NCI-H1930 (cell line): ENCODE data around the gene PSAP.

Experiments used
- DNase-seq, 2 experiments: peaks; one replicate each; lab custom pipeline; 2025; lab: John Stamatoyannopoulos, UW

Gene PSAP

GRCh38 chr10:71844695-71845094 lies 6.4 kb downstream of the PSAP start:
- DNase-seq = no peak

DNA sequence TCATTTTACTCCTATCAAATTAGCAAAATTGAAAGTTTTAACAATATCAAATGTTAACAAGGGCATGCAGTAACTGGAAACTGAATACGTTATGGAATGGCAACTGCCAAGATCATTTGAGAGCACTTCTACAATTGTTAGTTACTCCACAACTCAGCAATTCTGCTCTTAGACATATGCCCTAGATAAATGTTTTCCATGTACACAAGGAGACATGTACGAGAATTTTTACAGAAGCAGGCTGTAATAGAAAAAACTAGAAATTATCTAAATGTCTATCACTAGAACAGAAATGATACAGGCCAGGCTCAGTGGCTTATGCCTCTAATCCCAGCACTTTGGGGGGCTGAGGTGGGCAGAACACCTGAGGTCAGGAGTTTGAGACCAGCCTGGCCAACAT lies 7.0 kb downstream of the PSAP start:
- DNase-seq = no peak

DNA sequence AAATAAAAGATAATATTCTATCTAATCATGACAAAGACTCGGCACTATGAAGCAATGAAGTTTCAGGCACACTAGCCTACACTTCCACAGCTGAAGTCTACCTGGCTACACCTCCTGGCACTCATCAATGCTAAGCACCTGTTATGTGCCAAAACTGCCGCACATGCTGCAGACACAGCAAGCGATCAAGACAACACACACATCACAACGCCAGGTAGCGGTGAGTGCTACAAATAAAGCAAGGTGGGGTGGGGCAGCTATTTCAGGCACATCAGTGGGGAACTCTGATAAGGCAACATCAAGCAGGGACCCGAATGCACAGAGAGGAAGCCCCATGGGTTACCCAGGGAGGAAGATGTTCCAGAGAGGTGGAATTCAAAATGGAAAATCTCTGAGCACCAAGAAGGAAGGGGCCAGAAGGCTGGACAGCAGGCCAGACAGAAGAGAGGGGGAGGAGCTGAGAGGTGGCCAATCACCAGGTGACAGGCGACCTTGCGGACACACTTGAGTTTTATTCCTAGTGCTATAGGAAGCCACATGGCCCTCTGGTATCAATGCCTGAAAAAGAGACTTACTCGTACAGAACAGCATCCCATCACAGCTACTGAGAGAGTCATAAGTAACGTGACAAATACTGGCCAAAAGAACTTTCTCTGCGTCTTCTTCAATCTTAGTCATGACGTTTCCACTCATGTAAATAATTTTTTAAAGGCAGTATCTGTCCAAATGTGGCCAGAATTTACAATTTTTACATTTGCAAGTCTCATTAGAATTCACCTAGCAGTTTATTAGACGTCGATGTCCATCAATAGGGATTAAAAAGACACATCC lies 8.0 kb downstream of the PSAP start:
- no peak for DNase-seq

GRCh38 chr10:71842422-71842821 lies 8.6 kb downstream of the PSAP start:
- DNase-seq = no peak

- no peak for DNase-seq
These were observed 10.1 kb downstream of the PSAP start for GRCh38 chr10:71840958-71841335.

- peak in 1 of 2 experiments; percentile 19 for DNase-seq
These were observed 10.7 kb downstream of the PSAP start for GRCh38 chr10:71840177-71840957.

GRCh38 chr10:71838264-71839211 lies 12.5 kb downstream of the PSAP start:
- DNase-seq = no peak

DNA sequence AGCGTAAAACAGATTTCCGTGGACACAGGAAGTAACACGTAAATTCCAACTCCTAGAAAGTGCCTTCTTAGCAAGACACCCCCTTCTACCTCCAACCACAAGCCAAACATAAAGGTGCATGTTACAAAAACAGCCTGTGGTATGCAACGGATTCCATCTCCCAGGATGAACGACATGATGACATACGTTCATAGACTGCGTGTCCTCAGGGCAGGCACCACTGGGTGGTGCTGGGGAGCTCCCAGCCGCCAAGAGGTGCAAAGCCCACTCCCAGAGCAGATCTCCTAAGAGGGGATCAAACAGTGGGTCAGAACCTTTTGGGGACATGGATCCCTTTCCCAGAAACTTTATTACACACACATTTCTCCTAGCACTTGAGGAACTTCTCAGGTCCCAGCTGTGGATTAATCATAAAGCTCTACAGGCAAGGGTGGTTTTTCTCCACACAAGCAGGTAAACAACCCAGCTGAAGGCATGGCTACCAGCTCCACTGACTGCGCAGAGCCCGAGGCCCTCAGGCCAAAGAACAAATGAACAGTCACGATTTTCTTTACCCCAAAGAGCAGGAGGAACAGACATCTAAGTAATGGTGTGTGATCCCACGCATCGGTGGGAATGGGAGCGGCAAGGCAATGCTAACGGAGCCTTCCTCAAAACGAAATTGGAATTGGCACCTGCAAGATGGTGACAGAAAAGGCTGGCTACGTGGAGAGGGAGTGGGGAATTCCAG lies 13.8 kb downstream of the PSAP start:
- no peak for DNase-seq

- no peak for DNase-seq
These were observed 14.5 kb downstream of the PSAP start for GRCh38 chr10:71836596-71836974.

DNA sequence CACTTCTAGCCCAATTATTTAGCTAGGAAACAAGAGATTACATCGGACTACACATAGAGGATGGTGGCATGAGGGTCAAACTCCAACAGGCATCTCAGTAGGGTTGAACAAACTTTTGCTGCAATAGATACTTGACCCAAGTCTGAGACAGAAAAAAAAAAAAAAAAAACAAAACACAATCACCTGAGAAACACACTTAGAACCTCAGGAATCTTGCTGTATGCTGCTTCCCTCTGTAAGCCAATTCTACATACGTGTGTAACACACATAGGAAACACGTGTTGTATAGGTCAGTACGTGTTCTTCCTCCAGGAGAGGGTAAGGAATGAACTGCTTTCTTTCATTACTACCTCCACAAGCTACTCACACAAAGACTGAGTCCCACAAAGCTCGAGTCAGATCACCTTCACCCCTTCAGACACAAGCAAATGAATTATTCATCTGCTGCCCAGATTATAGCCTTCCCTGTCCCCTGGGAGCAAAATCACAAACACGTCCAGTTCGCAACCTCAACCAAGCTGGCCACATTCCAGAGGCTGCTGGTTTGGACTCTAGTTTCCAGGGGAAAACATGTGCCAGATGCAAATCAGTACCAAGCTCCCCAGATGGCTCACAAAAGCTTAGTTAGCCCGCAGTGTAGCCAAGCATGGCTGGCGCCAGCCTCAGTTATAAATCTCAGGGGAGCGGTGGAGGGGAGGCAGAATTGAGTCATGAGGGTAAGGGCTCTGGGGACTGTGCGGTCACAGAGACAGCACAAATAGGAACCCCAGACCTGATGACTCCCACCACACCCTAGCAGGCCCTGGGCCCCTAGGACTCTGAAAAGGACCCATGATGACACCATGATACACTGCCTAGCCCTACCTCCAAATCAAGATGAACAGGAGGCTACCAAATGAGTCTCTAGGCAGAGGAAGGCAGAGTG lies 15.1 kb downstream of the PSAP start:
- no peak for DNase-seq

GRCh38 chr10:71834343-71834674 lies 16.7 kb downstream of the PSAP start:
- no peak for DNase-seq

DNA sequence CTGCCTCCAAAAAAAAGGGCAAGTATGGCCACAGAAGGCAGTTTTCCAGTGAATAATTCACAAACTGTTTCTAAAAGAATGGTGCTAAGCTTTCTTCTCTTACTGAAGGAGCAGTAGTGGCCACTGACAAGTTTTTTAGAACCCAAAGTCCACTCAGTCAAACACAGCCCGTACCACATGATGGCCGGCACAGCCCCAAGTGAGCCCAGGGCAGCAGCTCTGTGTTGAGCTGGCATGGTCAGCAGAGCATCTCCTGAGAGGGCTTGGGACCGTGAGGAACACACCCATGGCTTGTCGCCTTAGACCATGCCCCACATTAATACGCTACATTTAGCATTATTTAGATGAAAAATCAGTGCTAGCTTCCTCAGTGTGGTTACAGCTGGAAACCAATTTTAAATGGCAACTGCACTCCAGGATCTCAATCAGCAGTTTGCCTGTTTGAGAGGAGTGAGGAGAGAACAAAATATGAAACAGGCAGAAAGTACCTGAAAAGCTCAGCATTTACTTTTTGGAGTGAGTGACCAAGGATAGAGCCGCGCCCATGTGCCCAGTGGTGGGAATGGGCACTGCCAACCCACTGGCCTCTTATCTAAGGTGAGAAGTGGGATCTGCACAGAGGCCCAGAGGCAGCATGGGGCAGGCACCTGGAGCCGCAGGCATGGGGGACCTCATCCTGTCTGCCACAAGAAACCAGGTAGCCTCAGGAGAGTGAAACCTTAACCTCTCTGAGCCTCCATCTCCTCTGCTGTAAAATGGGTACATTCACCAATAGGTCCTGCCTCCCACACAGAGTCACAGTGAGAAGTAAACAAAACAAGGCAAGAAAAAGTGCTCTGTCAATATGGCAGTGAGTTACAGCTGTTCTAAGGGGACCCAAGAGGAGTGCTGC lies 17.4 kb downstream of the PSAP start:
- DNase-seq = no peak

DNA sequence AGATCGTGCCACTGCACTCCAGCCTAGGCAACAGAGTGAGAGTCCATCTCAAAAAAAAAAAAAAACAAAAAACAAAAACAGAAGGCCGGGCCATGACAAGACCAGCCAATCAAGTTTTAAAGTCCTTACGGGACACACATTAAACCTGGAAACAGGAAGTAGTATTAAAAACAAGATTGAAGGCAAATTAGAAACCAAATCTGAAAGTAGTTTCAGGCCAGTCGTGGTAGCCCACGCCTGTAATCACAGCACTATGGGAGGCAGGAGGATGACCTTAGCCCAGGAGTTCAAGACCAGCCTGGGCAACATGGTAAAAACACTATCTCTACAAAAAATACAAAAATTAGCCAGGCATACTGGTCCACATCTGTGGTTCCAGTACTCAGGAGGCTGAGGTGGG lies 18.1 kb downstream of the PSAP start:
- no peak for DNase-seq

GRCh38 chr10:71831646-71832552 lies 19.2 kb downstream of the PSAP start:
- DNase-seq = no peak

DNA sequence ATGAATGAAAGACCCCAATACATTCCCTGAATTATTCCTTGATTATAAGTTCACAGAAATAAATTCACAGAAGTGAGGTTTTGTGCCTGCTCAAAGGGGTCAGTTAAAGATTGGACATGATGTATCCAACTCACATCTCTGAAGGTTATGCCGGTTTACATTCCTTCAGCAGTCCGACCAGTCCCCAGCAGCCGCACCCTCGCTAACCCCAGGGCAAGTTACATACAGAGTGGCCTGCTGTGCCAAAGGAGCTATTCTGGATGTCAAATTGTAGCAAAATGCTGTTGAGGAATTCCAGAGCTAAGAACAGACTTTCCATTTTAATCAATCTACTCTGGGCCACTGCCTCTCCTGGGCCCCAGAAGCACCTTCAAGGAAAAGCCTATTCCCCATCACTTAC lies 20.3 kb downstream of the PSAP start:
- no peak for DNase-seq

DNA sequence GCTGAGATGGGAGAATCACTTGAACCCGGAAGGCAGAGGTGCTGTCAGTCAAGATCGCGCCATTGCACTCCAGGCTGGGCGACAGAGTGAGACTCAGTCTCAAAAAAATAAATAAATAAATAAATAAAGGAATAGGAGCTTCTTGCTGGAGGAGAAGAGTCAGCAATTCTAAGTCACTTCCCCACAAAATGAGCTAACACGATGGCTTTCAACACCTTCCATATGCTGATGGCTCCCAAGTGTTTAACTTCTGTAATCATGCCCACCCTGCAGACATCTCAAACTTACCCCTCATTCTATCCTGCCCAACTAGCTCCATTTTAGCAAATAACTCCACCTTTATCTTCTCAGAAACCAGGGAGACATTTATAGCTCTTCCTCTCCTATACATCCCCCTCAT lies 21.2 kb downstream of the PSAP start:
- no peak for DNase-seq

- no peak for DNase-seq
These were observed 21.9 kb downstream of the PSAP start for GRCh38 chr10:71829171-71829570.

- no peak for DNase-seq
These were observed 22.3 kb downstream of the PSAP start for GRCh38 chr10:71828702-71829101.

GRCh38 chr10:71827852-71828251 lies 23.2 kb downstream of the PSAP start:
- DNase-seq = no peak
